HG03342 (cell line): ENCODE measurements around the gene ACSL5.
"Not testable (repeated sequence)": the region's sequence is repeated elsewhere in the genome, so short reads cannot be mapped to it uniquely, and the experiment has no call there.

Experiments used
- ATAC-seq: cut with Tn5 transposase; IDR thresholded peaks from one replicate; pipeline ENCODE4 v1.9.1; 2021; ENCODE audit warnings: mild to moderate bottlenecking, moderate library complexity; ENCODE audit not compliant: unreplicated experiment

Gene ACSL5

DNA sequence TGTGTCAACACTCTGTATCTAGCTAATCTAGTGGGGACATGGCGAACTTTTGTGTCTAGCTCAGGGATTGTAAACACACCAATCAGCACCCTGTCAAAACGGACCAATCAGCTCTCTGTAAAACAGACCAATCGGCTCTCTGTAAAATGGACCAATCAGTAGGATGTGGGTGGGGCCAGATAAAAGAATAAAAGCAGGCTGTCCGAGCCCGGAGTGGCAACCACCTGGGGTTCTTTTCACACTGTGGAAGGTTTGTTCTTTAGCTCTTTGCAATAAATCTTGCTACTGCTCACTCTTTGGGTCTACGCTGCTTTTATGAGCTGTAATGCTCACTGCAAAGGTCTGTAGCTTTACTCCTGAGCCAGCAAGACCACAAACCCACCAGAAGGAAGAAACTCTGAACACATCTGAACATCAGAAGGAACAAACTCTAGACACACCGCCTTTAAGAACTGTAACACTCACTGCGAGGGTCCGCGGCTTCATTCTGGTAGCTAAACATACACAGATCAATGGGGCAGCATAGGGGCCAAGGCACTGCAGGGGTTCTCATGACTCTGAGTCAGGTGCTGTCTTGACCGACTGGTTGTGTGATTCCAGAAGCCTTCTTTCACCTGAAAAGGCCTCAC, 1.6 kb upstream of the ACSL5 start:
- not testable (repeated sequence) for ATAC-seq

DNA sequence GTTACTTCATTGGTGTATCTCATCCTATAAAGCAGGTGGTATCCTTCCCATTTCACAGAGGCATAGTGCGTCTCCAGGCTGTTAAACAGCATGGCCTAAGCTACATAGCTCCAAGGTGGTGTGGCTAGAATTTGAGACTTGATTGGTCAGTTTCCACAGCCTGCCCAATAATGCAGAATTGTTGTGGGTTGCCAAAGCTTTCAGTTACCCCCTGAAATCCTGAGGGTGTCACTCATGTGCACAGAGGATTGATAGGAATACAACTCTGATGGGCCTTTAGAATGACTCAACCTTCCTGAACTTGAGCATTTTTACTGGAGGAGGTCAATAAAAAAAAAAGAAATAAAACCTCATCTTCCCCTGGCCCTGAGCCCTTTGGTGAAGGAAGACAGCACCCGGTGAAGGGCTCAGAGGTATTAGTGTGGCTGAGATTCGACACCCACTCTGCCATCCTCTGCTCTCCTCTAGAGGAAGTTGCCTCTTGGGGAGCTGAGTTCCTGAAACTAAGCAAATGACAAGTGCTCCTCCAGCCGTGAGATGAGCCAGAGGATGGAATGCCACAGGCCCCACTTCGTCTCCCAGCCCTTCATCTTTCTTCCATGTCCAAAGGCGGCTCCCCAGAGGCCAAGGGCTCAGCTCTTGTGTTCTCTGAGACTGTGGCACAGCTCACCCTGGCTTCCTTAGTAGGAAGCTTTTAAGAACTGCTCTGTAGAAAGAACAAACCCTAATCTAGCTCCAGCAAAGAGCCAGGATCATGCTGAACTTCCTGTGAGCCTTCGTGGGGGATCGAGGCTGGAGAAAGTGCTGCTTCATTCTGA, 1.0 kb downstream of the ACSL5 start:
- ATAC-seq = peak; percentile 27

DNA sequence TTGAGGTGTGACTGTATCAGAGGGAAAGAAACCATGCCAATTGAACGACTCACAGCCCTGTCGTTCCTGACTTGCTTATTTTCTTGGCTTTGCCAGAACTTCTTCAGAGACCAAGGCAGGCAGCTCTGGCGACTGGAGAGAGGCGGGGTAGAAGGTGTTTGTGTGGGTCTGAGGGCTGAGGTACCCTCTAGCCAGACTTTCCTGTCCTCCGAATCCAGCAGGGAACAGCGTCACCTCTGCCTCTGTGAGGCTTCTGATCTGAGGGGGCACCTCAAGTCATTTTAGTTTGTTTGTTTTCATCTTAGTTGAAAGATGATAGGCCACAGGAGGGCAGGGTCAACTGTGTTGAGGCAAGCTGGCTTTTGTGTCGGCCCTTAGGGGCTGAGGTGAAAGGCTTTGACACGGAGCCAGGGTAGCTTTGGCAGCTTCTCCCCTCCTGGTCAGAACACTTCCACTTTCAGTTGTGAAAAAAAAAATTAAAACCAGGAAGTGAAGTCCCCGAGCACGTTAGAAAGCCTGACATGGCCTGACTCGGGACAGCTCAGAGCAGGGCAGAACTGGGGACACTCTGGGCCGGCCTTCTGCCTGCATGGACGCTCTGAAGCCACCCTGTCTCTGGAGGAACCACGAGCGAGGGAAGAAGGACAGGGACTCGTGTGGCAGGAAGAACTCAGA, 1.9 kb downstream of the ACSL5 start:
- peak; percentile 88 for ATAC-seq

DNA sequence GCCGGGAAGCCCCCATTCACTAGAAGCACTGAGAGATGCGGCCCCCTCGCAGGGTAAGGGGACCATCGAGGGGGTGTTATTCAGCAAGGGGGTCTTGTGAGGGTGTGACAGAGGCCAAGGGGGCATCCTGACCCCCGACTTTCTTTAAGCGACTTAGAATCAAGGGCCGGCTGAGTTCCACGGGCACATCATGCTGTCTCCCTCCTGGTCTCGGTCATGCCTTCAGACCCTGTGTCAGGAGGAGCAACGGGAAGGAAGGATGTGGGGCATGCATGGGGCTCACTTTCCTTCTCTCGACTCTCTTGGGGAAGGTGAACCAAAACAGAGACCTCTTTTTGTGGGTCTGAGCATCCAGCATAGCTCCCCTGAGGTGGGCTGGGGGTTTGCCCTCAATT, 2.5 kb downstream of the ACSL5 start:
- peak; percentile 31 for ATAC-seq

DNA sequence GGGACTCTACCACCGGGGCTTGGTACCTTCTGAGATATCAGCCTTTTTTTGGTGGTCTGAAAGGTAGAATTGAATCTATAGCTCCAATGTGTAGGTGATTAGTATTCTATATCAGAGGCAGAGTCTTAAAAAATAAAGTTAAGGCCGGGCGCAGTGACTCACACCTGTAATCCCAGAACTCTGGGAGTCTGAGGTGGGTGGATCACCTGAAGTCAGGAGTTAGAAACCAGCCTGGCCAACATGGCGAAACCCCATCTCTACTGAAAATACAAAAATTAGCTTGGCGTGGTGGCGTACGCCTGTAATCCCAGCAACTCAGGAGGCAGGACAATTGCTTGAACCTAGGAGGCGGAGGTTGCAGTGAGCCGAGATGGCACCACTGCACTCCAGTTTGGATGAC, 3.2 kb downstream of the ACSL5 start:
- not testable (repeated sequence) for ATAC-seq

DNA sequence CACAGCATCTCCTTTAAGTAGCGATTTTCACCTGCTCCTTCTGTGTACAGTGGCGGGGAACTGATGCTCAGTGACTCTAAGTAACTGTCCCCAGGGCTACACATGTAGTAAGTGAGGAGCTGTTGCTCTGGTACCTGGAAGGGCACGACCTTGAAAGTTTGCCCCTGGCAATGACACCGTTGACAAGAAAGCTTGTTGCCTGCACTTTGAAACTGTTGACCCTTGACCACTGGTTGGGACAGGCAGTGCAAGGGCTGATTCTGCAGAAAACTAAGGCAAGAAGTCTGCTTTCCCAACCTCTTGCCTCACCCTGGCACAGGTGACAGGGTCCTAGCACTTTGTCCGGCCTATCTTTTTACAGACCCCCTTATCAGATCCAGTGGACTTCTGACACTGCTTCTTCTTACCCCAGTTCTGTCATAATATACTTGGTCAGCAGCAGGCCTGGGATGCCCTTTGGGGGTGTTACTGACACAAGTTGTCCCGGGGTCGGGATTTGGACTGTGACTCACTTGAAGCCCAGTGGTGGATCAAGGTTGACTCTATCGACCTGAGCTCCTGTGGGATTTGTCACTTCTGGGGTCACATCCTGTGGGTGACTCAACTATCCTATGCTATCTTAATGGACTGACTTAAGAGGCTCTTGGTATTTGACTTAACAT, 5.8 kb downstream of the ACSL5 start:
- ATAC-seq = no peak

DNA sequence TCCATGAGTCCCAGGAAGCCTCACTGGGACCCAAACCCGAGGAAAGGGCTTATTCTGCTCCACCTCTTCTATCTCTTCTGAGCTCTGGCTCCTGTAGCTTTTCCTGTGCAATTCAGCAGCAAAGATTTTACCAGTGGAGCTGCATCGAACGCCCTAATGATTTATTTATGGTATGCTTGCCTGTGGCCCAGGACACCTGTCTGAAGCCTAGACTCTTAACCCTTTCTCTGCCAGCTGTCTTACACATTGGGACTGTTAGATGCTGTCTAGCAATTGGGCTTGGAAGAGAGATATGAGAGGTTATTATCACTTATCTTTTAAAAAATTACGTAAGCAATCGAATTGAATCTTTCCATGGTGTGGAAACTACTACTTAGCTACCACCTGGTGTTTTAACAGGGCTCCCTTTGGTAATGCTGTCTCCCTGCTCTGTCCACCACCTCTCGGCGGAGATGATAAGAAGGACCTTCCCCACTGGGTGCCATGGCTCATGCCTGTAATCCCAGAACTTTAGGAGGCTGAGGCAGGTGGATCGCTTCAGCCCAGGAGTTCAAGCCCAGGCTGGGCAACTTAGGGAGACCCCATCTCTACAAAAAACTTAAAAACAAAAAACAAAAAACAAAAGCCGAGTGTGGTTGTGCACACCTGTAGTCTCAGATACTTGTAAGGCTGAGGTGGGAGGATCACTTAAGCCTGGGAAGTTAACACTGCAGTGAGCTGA, 8.8 kb downstream of the ACSL5 start:
- no peak for ATAC-seq

DNA sequence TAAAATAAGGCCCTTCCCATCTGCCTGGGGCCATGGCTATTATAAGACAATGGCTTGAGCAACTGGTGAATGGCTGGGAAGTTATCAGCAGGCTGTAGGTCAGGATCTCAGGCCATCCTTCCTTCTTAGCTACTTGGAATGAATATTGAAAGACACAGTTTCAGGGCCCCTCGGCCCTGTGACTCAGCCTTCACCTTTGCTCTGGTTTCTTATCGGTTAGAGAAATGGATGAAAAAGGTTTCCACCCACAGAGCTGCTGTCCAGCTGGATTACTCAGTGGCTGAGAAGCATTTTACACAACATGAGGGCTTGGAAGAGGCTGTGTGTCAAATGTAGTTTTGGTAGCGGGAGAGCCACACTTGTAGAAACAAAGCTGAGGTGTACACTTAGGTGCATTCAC, 9.4 kb downstream of the ACSL5 start:
- no peak for ATAC-seq

DNA sequence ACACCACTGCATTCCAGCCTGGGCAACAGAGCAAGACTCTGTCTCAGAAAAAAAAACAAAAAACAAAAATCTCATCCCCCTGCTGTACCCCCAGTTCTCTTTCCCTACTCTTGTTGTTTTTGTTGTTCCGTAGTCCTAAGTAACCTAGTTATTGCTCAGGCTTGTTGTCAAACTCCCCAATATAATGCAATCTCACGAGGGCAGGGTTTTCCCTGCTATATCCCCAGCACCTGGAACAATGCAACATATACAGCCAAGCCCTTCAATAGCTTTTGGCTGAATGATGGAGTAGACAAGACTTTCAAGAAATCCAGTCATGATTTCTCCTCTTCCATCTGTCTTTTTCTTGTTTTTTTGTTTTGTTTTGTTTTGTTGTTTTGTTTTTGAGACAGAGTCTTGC, 10.2 kb downstream of the ACSL5 start:
- ATAC-seq = no peak

DNA sequence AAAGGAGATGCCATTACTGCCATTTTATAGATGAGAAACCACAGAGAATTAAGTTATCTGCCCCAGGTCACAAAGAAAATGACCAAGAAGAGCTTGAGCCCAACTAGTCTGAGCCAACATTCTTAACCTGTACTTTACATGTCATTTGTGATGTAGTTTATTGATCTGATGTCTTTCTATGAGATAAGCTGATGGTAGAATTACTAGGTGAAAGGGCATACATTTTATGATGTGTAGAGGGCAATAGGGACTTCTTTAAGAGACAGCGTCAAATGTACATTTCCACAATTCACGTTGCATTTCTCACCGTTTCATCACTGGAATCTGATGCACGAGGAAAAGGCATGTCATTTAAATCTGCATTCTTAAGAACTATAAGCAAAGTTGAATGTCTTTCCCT, 11.3 kb downstream of the ACSL5 start:
- ATAC-seq = no peak

DNA sequence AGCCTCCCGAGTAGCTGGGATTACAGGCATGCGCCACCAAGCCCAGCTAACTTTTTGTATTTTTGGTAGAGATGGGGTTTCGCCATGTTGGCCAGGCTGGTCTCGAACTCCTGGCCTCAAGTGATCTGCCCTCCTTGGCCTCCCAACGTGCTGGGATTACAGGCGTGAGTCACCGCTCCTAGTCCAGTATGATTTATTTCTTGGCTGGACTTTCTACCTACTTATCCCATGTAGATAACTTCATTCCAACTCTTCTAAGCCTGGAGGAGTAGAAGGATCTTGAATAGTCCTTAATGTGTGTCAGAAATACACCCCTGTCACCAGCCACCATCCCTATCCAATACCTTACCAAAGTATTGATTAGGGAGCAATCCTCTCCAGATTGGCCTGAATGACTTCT, 14.1 kb downstream of the ACSL5 start:
- ATAC-seq = not testable (repeated sequence)

DNA sequence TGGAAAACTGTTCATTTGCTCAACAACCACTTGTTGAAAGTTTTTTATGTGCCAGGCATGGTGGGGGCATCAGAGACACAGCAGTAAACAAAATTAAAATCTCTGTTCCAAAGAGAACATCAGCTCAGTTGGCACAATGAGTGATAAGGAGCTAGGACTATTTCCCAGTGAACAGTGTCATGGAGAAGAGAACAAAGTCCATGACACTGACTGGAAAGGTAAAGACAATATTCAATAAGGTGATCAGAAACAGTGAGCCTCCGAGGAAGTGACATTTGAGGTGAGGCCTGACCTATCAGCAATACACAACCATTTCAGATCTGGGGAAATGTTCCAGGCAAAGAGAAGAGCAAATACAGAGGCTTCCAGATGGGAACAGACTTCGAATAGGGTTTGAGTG, 14.6 kb downstream of the ACSL5 start:
- no peak for ATAC-seq

DNA sequence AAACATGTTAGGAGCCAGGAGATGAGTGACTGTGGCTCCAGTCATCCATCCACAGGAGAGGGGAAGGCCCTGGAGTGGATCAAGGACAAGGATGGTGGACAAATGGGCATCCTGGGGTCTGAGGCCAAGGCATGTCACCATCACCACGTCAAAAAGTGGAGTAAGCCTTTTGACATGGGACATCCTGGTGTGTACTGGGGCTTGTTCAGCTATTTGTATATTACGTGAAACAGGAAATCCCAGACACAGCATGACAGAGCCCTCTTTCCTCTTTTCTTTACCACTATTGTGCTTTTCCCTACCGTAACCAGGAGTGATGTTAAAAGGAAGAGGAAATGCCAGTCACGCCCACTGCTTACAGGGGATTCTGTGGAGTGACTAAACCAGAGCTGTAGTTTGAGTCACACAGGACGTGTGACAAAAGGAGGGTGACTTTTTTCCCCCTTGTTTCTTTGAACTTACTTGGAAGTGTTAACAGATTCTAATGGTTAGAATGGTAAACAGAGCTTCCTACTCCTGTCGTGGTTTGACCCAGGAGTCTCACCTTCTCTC, 15.4 kb downstream of the ACSL5 start:
- ATAC-seq = peak; percentile 90

DNA sequence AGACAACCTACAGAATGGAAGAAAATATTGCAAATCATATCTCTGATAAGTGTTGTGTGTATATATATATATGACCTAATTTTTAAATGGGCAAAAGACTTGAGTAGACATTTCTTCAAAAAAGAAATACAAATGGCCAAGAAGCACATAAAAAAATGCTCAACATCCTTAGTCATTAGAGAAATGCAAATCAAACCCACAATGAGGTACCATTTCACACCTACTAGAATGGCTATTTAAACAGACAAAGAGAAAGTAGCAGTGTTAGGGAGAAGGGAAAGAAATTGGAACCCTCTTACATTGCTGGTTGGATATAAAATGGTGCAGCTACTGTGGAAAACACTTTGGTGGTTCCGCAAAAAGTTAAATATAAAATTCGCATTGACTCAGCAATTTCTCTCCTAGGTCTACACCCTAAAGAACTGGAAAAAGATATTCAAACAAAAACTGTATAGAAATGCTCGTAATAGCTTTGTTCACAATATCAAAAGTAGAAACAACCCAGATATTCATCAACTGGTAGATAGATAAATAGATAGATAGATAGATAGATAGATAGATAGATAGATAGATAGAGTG, 16.3 kb downstream of the ACSL5 start:
- ATAC-seq = no peak

DNA sequence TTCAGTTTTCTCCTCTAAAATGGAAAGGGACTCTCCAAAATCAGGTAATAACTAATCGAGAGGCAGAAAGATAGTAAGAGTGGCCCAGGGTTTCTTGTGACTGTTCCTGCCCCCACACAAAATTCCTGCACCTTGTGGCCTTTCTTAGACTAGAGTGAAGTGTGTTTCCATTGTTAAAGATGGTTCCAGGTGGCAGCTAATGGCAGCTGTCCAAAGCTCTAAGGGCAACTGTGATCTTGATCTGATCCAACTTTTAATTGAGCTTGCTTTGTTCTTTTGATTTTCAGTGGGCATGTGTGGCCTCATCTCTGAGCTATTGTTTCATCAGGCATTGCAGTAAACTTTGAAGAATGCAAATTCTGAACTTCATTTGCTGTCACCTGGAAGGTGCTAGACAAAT, 19.4 kb downstream of the ACSL5 start:
- no peak for ATAC-seq

DNA sequence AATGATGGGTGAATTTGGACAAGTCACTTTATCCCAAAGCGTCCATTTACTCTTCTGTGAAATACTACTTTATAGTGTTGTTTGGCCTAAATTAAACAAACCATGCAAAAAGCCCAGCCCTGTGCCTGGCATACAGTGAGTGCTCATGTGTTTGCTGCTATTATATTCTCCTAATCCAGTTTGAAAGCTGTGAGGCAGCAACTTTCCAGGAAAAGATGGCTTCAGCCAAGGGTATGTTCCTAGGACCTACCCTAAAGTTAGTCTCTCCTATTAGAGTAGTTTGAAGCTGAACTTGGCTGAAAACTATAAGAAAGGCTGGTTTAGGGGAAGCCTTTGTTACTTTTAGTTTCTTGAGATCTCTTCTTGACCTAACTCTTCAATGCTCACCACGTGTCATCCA, 19.9 kb downstream of the ACSL5 start:
- no peak for ATAC-seq

DNA sequence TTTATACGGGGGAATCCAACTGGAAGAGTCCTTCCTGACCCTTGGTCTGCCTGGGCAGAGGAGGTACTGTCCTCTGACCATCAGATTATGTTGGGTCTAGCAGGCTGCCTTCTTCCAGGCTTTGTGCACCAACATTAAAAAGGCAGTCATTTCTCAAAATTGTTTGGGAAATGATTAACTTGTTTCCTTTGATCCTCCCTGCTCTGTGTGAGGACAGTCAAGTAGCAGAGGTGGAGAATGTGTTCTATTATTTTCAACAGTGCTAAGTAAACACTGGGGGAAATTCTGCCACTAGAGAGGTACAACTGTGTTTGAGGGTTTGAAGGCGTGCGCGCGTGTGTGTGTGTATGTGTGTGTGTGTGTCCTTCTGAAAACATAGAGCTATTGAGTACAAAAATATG, 20.6 kb downstream of the ACSL5 start:
- no peak for ATAC-seq

DNA sequence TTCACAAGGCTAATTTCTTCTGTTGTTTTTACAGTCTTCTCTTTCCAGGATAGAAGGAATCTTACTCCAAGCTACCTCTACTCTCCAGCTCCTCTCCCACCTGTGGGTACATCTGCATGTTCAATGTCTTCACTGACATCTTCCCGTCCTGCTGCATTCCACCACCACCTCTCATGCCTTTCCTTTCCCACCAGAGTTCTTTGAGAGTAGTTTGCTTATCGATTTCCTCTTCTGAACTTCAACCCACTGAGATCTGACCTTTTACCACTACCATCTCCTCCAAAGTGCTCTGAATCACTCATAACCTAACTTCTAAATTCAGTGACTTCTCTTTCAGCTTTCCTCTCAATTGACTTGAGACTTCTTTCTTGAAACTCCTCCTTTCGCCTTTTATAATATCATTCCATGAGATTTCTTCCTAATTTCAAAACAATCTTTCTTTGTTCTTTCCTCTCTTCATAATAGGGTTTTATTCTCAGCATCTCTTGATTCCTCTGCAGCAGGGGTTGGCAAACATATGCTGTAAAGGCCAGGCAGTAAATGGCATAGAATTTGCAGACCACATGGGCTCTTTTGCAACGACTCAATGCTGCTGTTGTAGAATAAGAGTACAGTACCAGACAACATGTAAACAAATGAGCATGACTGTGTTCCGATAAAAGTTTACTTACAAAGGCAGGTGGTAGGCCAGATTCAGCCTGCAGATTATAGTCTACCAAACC, 22.1 kb downstream of the ACSL5 start:
- no peak for ATAC-seq

DNA sequence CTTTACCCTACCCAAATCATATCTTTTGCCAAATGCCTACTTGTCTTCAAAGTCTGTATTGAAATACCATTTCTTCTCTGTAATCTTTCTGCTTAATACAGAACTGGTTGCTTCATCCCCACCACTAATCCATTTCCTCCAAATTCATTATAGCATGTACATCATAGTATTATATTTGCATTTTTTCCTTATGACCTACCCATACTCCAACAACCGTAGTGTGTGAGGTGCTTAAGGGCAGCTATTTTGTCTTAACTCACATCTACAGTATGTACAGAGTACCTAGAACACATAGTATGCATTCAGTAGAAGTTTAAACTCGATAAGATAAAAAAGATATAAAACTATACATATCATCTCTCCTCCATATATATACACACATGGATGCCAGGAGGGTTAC, 23.7 kb downstream of the ACSL5 start:
- ATAC-seq = no peak

DNA sequence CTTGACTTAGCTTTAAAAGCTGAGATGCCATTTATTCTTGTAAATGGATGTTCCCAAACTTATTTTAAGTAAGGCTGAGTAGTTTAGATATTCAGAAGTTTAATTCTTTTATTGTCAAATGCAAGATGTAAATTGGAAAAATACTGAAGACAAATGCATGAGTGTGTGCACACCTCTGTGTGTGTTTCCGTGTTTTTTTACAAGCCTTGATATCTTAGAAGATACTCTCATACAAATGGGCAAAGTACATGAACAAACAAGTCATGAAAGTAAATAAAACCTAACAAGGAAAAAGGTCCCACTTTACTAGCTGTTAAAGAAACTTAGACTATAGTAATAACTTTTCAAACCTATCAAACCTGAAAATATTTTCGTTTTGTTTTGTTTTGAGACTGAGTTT, 29.0 kb downstream of the ACSL5 start:
- no peak for ATAC-seq
